NCI-H2171 treated with DMSO at 0.1 percent for 48 hours (cell line): ENCODE data around the gene CCDC112.
"Not testable (repeated sequence)": the region's sequence is repeated elsewhere in the genome, so short reads cannot be mapped to it uniquely, and the experiment has no call there.

Source experiments
- DNase-seq: peaks from one replicate; lab custom pipeline; 2025; lab: John Stamatoyannopoulos, UW

The CCDC112 gene, protein sequence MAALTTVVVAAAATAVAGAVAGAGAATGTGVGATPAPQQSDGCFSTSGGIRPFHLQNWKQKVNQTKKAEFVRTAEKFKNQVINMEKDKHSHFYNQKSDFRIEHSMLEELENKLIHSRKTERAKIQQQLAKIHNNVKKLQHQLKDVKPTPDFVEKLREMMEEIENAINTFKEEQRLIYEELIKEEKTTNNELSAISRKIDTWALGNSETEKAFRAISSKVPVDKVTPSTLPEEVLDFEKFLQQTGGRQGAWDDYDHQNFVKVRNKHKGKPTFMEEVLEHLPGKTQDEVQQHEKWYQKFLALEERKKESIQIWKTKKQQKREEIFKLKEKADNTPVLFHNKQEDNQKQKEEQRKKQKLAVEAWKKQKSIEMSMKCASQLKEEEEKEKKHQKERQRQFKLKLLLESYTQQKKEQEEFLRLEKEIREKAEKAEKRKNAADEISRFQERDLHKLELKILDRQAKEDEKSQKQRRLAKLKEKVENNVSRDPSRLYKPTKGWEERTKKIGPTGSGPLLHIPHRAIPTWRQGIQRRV

DNA sequence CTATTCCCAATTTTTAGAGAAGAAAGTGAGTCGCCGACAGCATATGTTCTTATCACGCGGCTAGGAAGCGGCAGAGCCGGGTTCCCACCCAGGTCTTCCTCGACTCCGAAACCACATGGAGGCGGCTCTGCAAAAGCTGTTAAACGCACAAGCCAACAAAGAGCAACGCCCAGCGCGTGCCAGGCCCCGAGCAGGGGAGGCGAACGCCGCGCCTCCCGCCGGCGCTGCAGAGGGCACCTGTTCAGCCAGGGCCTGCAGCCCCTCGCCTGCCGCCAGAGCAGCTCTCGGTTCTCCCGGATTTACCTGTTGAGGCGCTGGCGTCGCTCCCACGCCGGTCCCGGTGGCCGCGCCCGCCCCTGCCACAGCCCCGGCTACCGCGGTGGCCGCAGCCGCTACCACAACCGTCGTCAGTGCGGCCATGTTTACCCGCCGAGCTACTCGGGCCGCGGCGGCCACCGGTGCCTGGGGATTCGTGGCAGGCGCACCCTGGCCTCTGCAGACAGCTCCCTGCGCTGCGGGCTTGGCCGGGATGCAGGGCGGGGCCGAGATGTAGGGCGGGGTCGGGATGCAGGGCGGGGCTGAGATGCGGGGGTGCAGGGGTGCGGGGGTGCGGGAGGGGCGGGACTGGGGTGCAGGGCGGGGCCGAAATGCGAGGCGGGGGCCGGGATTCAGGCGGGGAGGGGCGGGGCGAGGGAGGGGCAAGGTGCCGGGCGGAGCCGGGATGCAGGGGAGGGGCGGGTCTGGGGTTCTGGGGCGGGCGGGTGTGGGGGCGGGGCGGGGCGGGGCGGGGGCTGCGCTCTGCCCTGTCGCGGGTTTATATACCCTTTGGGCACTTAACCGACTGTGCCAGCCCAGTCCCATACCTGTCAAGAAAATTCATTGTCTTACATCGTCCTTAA is at the start of gene CCDC112:
TSS of gene CCDC112 (minus strand) at position 531 of the 899 bp plus-strand sequence. CDS start at position 420, 111 bp downstream.
- peak; percentile 64 for DNase-seq

DNA sequence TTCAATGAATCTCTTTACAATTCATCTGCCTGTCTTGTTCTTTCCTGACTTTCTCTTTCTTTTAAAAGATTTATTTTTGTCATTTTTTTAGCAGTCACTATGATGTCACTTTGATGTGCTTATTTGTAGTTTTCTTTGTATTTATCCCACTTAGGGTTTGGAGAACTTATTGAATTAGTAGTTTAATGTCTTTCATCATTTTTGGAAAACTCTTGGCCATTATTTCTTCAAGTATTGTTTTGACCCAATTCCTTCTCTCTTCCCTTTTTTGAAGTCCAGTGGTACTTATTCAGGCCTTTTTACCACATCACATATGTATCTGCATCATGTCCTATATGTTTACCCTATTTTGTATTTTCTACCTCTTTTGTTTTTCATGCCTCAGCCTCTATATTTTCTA is 48.9 kb upstream of the CCDC112 start:
- DNase-seq = no peak

DNA sequence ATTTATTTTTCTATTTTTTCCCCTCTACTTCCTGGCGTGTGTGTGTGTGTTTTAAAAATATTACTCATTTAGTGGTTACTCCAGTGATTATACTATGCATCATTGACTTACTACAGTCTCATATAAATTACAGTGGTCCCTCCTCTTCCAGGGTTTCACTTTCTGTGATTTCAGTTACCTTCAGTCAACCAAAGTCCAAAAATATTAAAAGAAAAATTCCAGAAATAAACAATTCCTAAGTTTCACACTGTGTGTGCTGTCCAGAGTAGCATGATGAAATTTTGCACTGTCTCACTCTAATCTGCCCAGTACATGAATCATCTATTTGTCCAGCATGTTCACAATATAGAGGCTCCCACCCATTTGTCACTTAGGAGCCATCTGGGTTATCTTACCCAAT is 47.4 kb upstream of the CCDC112 start:
- DNase-seq = no peak

DNA sequence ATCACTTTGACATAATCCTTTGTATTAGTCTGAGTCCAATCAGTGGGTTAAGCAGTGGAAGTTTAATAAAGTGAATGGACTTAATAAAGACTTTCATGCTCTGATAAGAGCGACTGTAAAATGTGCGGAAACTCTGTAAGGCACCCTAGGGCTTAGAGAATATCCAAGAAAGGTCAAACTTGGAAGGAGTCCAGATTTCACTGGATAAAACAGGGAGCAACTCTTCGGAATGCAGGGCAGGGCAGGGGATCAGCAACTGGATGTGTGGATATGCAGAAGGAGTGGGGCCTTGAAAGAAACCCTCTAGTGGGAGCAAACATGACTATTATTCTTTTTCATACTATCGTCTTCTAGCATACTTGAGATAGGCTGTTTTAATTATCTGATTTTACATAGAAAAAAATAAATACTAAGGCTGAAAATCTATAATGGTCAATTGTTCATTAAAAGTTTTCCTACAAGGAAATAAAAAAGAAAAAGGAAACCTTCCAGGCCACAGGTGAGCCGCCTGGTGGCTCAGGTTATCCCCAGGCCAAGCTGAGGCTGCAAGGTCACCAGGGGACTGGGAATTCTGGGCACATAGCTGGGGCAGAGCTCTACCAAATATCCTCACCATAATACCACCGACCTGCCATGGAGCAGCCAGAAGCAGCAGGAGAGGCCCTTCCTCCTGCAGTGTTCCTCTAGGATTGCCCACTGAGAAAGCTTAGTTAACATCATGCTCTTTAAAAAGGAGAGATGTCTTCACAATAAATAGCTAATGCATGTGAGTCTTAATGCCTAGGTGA is 46.3 kb upstream of the CCDC112 start:
- DNase-seq = no peak

DNA sequence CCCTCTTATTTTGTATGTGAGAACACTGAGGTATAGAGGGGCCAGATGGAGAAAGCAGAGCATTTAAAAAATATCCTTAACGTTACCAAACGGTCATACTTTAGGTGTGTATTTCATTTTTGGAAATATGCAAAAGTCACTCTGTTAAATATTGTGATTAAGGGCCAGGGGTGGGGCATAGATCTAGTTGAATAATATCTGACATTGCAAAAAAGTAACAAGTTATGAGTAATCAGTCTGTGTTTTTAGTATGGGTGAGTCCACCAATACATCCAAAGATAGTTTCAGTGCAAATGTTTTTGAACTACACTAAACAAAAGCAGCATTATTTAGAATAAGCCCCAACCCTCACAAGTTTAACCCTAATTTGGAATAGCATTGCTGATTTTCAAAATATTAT is 45.3 kb upstream of the CCDC112 start:
- DNase-seq = no peak

DNA sequence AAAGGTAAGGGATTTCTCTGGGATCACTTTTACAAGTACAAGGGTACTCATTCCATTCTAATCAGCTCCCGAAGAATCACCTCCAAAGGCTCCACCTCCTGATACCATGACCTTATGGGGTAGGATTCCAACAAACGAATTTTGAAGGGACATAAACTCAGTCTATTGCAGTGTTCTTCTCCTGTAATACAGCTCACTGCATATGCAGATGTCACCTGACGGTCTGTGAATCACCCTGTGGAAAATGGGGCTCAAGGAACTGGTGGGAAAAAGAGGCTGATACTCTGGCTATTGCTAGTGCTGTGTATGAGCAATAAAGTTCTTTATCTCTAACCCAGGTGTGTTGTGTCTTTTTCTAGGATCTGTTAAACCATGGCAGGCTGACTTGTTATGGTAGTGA is 42.4 kb upstream of the CCDC112 start:
- DNase-seq = no peak

DNA sequence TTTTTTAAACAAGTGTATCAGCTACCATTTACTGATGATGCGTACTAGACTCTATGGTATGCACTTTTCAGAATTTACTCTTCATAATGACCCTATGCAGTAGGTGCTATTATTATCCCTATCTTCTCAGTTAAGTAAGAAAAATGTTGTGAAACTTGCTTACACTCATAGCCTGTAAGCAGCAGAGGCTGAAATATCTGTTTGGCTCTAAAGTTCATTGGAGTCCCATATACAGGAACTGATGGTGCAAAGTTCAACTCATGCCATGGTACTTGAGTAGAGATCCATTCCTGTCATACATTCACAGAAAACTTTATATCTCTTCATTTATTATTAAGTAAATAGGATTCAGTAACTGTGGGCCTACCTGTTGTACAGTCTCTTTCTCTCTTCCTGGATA is 41.4 kb upstream of the CCDC112 start:
- DNase-seq = no peak

DNA sequence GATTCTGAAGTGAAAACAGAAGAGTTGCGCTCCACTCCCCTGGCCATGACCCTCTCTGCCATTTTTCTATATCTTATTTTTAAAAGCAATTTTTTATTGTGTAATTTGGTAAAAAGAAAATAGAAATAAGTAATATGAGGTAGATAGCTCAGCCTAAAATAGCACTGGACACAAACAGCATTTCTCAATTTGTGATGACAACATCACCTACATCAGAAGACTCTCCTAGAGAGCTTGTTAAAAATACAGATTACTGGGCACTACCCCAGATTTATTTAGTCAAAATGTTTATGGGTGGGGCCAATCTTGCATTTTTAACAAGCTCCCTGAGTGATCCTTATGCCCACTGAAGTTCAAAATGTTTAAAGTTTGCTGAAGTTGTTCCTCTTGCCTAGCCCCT is 40.5 kb upstream of the CCDC112 start:
- no peak for DNase-seq

DNA sequence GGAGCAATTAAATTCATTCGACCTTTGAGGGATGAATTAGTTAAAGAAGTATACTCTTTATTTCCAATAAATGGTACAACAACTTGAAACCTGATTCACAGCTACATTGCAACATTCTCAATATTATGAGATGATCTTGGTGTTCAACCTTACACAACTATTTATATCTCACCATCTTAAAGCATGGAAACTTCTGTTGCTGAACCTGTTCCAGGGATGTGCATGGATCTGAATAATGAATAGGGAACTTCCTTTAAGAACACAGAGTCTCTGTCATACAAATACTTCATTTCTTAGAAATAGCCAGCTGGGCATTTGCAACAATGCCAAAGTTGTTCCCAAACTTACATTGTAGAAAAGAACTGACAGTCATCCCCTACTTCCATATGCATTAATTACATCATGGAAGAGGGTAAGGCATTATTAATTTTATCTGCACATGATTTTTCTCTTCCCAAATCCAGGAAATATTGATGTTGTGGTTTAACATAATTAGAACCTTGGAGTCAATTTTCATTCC is 39.8 kb upstream of the CCDC112 start:
- DNase-seq = no peak

DNA sequence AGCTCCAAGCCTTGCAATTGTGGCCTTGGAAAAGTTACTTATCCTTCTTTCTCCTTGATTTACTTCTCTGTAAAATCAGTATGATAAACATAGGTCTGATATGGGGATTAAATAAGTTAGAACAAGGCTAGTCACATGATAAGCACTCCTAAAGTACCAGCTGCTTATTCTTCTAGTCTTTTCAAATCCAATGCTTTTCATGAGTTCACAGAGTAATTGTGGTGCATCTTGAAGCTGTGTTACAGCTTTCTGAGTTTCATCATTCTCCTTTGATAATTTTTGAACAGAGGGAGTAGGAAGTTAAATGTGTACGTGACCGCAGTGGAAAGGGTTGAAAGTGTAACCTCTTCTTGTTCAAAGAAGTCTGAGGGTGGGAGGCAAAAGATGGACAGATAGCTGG is 38.8 kb upstream of the CCDC112 start:
- DNase-seq = no peak

DNA sequence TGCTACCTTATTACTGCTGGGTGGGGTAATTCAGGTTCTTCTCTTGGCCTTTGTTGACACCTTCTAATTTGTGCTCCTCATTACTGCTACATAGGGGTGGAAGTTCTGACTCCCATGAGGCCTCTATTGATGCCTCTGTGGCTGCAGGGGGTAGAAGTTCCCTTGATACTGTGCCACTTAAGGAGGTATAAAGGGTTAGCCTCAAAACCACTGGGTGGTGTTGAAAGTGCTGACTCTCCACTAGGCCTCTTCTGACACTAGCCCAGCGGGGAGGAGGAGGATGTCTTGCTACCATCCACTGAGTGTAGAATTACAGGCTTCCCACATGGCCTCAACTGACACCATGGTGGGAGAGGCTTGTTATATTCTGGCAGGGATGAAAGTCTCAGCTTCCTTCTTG is 36.7 kb upstream of the CCDC112 start:
- DNase-seq = no peak

DNA sequence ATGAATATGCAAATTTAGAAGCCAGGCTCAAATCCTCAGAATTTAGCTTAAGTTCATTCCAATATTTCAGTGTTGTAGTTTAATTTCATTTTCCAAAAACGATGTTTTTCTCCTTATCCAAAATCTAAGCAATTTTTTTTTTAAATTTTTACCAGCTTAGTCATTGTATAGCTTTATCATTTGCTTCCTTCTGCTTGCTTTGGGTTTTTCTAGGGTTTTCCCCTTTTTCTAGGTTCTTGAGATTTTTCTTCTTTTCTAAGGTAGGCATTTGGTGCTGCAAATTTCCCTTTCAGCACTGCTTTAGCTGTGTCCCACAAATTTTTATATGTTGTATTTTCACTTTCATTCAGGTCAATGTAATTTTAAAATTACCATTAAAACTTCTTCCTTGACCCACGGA is 34.4 kb upstream of the CCDC112 start:
- DNase-seq = no peak

DNA sequence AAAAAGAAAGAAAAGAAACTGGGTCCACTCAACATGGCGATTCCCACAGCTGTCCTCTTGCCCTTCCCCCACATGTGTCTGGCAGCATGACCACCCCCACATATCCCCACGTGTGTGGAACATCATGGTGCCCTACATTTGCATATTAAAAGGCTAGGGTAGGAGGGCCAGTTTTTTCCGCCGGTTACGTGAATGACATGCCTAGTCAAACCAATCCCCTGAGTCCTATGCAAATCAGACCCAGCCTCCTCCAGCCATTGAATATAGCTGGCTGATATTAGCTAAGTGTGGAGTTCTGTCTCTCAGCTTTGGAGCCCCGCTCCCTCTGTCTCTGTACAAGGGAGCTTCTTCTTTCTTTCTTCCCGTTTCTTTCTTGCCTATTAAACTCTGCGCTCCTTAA is 33.0 kb upstream of the CCDC112 start:
- no peak for DNase-seq

DNA sequence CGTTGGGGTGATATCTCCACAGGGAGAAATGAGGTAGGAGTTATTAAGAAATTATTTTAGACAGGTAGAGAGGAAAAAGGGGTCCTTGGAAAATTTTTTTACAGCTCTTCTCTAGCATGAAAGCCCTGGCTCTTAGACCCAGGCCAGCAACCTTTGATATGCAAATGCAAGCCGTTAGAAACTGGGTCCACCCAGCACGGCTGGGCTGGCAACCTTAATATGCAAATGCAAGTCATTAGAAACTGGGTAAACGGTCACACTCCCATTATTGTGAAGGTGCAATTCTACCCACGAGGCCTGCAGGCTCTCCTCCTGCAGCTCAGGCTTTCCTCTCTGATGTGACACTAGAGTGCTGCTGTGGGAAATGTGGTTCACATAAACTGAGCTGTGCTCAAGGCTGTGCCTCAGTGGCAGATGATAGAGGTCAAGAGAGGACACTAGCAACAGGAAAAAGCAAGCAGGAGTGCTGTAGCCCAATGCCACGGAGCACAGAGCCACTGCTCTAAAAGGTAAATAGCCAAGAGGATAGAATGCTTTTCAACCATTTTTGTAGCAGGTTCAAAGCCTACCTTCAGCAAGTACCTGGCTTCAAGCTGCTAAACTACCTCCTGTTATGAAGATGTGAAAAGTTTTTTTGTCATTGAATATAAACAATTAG is 32.3 kb upstream of the CCDC112 start:
- DNase-seq = not testable (repeated sequence)

DNA sequence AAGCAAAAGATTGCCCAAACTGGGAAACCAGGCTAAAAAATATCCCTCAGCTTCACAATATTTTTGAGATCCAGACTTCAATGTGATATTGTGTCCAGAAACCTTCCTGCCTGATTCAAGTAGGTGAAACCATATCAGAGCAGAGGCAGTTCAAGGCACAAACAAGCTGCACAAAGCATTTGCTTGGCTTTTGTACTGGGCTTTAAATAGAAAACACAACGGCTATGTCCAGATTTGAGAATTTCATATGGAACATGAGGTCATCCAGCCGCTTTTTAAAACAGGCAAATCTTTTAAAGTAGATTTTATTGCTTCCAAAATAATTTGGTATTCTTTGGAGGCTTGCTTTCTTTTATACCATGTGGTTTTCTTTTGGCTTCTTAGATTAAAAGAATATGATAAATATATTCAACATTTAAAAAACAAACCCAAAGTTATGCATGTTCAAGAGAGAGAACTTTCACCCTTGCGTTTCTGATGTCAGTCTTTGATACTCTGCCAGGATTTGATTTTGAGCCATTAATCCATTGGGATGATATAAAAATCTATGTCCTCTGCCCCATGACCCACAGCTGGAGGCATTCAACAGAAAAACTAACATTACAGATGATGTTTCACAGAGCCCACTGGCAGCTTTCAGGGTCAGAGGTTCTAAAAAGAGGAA is 29.0 kb upstream of the CCDC112 start:
- no peak for DNase-seq

DNA sequence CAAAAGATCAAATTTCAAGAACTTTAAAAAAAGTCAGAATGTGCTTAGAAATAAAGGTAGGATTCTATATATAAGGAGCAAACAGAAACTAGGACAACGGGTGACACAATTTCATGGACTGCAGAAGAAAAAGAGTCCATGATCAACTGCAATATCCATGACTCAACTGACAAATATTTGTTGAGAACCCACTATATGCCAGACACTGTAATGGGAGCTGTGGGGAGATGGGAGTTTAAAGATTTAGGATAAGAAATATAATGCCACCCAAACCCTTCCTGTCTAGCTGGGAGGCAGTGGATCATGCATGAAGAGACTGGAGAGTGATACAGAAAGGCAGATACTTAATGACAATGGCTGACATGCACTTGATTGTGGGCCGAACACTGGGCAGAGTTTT is 27.6 kb upstream of the CCDC112 start:
- DNase-seq = no peak

DNA sequence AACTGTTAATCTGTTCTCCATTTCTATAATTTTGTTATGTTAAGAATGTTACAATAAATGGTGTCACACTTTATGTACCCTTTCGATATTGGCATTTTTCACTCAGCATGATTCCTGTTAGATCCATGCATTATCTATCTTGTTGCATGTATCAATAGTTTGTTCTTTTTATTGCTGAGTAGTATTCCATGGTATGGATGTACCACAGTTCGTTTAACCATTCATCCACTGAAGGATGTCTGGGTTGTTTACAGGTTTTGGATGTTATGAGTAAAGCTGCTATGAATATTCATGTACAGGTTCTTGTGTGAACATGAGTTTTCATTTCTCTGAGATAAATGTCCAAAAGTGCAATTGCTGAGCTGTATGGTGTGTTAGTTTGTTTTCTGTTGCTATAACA is 26.3 kb upstream of the CCDC112 start:
- DNase-seq = no peak

DNA sequence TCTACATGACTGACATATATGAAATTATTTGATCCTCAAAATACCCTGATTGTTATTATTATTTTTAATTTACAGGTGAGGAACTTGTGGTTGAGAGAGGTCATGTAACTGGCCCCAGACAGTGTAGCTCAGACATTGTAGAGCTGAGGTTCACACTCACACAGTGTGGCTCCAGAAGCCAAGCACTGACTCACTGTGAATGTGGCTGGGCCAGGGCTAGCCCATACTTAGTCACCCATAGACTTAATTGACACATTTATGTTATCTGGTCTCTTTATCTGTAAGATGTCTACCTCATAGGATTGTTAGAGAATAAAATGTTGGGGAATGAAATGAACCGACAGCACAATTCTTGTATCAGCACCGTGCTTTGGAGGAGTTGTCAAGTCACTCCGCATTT is 24.9 kb upstream of the CCDC112 start:
- DNase-seq = no peak

DNA sequence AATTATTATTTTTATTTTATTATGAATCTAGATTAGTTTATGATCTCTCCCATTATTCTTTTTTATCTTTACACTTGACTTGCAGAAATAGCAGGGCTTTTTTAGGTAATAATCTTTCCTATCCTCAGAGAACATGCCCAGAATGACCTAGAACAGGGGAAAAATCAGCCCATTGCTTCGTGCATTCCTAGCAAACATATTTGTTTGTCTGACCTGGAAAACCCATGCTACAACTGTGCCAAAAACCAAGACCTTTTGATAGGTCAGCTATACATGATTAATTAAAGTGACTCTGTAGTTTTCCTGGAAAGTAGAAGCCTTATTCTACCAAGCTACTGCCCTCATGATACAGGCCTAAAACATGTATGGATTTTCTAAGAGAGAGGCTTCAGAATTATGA is 24.1 kb upstream of the CCDC112 start:
- DNase-seq = no peak

DNA sequence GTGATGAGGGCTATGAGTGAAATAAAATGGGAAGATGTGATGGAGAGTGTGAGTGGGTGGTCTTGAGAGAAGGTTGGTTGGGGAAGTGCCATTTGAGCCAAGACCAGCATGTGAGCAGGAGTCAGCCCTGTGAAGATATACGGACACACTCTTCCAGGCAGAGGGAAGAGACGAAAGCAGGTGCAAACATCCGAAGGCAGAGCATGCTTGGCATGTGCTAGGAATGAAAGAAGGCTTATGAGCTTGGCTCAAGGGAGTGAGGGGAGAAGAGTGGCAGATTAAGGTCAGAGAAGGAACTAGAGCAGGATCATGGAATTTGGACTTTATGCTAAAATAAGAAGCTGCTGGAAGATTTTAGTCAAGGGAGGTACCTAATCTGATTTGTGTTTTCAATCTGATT is 23.6 kb upstream of the CCDC112 start:
- DNase-seq = no peak

DNA sequence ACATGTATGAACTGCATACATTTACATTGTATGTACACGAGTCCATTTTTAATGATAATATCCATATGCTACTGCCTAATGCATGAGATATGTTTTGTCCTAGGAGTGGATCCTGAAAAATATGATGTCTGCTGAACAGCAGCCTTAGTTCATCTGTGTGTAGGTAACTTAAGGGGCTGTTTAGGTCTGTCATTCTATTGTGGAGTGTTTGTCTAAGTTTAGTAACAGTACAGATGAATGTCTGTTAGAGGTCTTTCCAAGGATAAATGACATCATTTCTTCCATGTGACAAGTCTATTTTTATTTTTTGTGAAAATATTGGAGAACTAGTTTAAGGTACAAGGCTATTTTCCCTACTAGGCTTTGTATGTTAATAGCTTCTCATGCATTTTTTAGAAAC is 22.6 kb upstream of the CCDC112 start:
- no peak for DNase-seq
